ENCODE data around the gene FAM135A.
"Not testable (repeated sequence)": the region's sequence is repeated elsewhere in the genome, so short reads cannot be mapped to it uniquely, and the experiment has no call there.

The FAM135A gene

DNA sequence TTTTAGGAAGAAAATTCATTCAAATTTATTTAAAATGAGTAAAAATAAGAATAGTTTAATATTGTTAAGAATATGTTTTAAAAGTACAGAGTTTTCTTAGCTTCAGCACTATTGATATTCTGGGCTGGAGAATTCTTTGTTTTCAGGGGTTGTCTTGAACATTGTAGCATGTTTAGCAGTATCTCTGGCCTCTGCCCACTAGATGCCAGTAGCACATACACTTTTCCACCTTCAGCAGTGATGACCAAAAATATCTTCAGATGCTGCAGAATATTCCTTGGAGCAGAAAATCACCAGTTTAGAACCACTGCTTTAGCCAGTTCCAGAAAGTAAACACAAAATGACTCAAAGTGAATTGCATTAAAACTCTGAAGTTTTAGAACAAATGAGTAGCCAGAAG, 134.0 kb downstream of the FAM135A start:
- H3K4me1 ChIP-seq (ENCODE audit: control insufficient read depth, insufficient read depth, low read length, poor library complexity, severe bottlenecking) = no peaks in the 10 kb centered on the region
- H3K27ac ChIP-seq (ENCODE audit: low read depth, low read length, severe bottlenecking) = no peak overlapping the region
- no peaks in the 10 kb centered on the region for H3K9me3 ChIP-seq (ENCODE audit: control insufficient read depth, low read length)
- no peaks in the 10 kb centered on the region for H3K36me3 ChIP-seq (ENCODE audit: control insufficient read depth, insufficient read depth, low read length)
- no peak overlapping the region for H3K4me3 ChIP-seq (ENCODE audit: extremely low read depth, insufficient read depth, low read length, poor library complexity, severe bottlenecking)

DNA sequence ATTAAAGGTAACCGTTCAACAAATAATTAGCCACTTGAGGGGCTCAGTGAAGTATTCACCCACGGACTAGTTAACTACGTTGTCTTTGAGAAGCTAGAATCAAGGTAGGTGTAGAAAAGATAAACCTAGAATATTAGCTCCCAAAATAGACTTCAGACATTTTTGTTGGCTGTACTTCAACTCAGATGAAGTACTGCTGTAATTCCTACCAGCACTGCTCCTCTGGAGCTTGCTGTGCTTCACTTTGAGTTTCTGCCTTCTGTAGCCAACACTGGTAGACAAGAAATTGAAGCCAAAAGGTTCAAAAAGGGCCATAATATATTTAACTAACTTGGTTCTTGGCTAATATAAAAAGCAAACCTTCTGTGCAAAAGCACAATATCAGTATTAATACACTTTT, 134.6 kb downstream of the FAM135A start:
- Histone ChIP-seq H3K36me3 (ENCODE audit: control insufficient read depth, insufficient read depth, low read length) (no peaks in the 10 kb centered on the region), H3K4me3 (ENCODE audit: extremely low read depth, insufficient read depth, low read length, poor library complexity, severe bottlenecking) (no peak overlapping the region), H3K9me3 (ENCODE audit: control insufficient read depth, low read length) (no peaks in the 10 kb centered on the region), H3K27ac (ENCODE audit: low read depth, low read length, severe bottlenecking) (no peak overlapping the region), H3K4me1 (ENCODE audit: control insufficient read depth, insufficient read depth, low read length, poor library complexity, severe bottlenecking) (no peaks in the 10 kb centered on the region)
- no CpG with 5 or more reads among the region's 3 CpGs for WGBS, 2 experiments (ENCODE audit: insufficient coverage in 2 of 2)

DNA sequence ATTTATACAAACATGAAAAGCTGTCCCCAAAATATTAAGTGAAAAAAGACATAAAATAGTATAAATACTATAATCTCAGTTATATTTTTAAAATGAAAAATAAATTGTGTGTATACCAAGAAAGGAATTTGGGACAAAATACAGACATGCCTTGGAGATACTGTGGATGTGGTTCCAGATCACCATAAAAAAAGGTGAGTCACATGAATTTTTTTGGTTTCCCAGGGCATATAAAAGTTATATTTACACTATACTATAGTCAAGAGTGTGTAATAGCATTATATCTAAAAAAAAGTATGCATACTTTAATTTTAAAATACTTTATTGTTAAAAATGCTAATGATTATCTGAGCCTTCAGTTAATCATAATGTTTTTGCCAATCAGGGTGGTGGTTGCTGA, 136.0 kb downstream of the FAM135A start:
- H3K27ac ChIP-seq (ENCODE audit: low read depth, low read length, severe bottlenecking) = no peak overlapping the region
- H3K4me1 ChIP-seq (ENCODE audit: control insufficient read depth, insufficient read depth, low read length, poor library complexity, severe bottlenecking) = no peaks in the 10 kb centered on the region
- H3K4me3 ChIP-seq (ENCODE audit: extremely low read depth, insufficient read depth, low read length, poor library complexity, severe bottlenecking) = no peak overlapping the region
- H3K36me3 ChIP-seq (ENCODE audit: control insufficient read depth, insufficient read depth, low read length) = no peaks in the 10 kb centered on the region
- H3K9me3 ChIP-seq (ENCODE audit: control insufficient read depth, low read length) = no peaks in the 10 kb centered on the region

DNA sequence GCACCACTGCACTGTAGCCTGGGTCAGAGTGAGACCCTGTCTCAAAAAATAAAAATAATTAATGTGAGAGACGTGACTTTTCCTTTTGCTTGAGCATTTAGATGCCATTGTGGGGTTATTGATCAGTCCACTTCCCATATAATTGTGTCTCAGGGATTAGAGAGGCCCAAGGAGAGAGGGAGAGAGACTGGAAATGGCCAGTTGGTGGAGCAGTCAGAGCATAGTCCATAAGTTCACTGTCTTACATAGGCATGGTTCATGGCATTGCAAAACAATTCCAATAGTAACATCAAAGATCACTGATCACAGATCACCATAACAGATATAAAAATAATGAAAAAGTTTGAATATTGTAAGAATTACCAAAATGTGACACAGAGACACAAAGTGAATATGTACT, 138.3 kb downstream of the FAM135A start:
- 60% methylated on average over 1 of the region's 1 CpG; no CpG with 5 or more reads in 1 of the 2 experiments for WGBS, 2 experiments (ENCODE audit: insufficient coverage in 2 of 2)

DNA sequence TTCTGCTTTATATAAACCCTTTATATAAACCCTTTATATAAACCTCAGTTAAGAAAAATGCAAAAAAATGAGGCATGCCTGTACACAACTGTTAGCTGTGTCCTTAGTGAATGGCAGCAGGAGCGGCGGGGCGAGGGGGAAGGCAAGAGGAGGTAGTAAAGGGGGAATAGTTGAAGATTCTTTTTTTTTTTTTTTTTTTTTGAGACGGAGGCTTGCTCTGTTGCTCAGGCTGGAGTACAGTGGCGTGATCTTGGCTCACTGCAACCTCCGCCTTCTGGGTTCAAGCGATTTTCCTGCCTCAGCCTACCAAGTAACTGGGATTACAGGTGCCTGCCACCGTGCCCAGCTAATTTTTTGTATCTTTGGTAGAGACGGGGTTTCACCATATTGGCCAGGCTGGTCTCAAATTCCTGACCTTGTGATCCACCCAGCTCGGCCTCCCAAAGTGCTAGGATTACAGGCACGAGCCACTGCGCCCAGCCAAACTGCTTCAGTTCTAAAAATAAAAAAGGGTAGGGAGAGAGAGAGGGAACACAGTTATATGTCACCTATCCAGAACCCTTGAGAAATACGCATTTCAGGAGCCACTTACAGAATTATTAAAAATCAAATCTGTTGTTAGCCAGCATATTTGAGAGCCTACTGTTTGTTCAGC, 139.1 kb downstream of the FAM135A start:
- 92 to 100% methylated on average over 4 to 7 of the region's 13 CpGs for WGBS, 2 experiments (ENCODE audit: insufficient coverage in 2 of 2)
- not testable (repeated sequence) for H3K36me3 ChIP-seq (ENCODE audit: control insufficient read depth, insufficient read depth, low read length); H3K27ac ChIP-seq (ENCODE audit: low read depth, low read length, severe bottlenecking); H3K4me1 ChIP-seq (ENCODE audit: control insufficient read depth, insufficient read depth, low read length, poor library complexity, severe bottlenecking); H3K4me3 ChIP-seq (ENCODE audit: extremely low read depth, insufficient read depth, low read length, poor library complexity, severe bottlenecking); H3K9me3 ChIP-seq (ENCODE audit: control insufficient read depth, low read length)

More for the DNA sequence above, 138.3 kb downstream of the FAM135A start:
- Histone ChIP-seq H3K27ac (ENCODE audit: low read depth, low read length, severe bottlenecking) (no peak overlapping the region), H3K9me3 (ENCODE audit: control insufficient read depth, low read length) (no peaks in the 10 kb centered on the region), H3K4me1 (ENCODE audit: control insufficient read depth, insufficient read depth, low read length, poor library complexity, severe bottlenecking) (no peaks in the 10 kb centered on the region), H3K4me3 (ENCODE audit: extremely low read depth, insufficient read depth, low read length, poor library complexity, severe bottlenecking) (no peak overlapping the region), H3K36me3 (ENCODE audit: control insufficient read depth, insufficient read depth, low read length) (no peaks in the 10 kb centered on the region)

DNA sequence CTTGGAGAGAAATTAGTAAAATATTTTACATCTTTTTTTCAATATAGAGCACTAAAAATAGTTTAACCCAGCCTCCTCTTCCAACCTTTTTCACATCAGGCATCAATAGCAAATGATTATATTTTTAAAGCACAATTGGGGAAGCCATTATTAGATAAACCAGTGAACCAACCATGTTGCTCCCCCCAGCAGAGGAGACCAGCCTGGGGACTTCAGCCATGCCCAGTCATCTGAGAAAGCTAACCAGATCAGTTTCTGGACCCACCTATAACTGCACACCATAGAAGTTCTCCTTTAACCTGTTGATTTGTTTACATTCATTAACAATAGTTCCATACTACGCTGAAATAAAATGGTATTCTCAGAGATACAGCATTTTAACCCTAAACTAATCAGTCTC, 139.7 kb downstream of the FAM135A start:
- Histone ChIP-seq H3K36me3 (ENCODE audit: control insufficient read depth, insufficient read depth, low read length) (no peaks in the 10 kb centered on the region), H3K9me3 (ENCODE audit: control insufficient read depth, low read length) (no peaks in the 10 kb centered on the region), H3K4me3 (ENCODE audit: extremely low read depth, insufficient read depth, low read length, poor library complexity, severe bottlenecking) (no peak overlapping the region), H3K4me1 (ENCODE audit: control insufficient read depth, insufficient read depth, low read length, poor library complexity, severe bottlenecking) (no peaks in the 10 kb centered on the region), H3K27ac (ENCODE audit: low read depth, low read length, severe bottlenecking) (no peak overlapping the region)
- 86 to 100% methylated on average over 1 of the region's 1 CpG for WGBS, 2 experiments (ENCODE audit: insufficient coverage in 2 of 2)

DNA sequence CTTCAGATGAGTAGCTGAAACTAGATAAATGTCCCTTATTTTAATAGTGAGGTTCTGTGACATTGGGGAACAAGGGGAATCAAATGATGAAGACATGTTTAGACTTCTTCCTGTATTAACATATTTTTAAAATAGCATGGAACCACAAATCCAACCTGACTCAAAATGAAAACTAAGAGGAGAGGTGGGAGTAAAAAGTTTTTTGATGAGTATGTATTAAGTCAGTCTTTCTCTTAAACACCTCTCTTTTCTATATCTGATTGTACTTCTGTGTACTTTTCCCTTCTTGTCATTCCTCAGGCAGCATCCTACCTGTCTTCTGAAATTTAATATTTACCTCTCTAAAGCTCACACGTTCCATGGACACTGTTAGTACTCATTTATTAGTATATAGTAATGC, 144.7 kb downstream of the FAM135A start:
- Histone ChIP-seq H3K36me3 (ENCODE audit: control insufficient read depth, insufficient read depth, low read length) (no peaks in the 10 kb centered on the region), H3K27ac (ENCODE audit: low read depth, low read length, severe bottlenecking) (no peak overlapping the region), H3K4me1 (ENCODE audit: control insufficient read depth, insufficient read depth, low read length, poor library complexity, severe bottlenecking) (no peaks in the 10 kb centered on the region), H3K4me3 (ENCODE audit: extremely low read depth, insufficient read depth, low read length, poor library complexity, severe bottlenecking) (no peak overlapping the region), H3K9me3 (ENCODE audit: control insufficient read depth, low read length) (no peaks in the 10 kb centered on the region)
- no CpG with 5 or more reads among the region's 1 CpG for WGBS, 2 experiments (ENCODE audit: insufficient coverage in 2 of 2)

DNA sequence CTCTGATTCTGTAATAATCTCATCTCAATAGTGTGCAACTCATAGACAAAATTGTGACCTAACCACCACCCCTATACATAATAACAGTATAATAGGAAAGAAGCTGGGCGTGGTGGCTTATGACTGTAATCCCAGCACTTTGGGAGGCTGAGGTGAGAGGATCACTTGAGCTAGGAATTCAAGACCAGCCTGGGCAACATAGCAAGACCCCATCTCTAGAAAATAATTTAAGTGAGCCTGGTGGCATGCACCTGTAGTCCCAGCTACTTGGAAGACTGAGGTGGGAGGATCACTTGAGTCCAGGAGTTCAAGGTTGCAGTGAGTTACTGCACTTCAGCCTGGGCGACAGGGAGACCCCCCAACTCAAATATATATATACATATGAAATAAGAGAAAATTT, 149.1 kb downstream of the FAM135A start:
- H3K4me3 ChIP-seq (ENCODE audit: extremely low read depth, insufficient read depth, low read length, poor library complexity, severe bottlenecking); H3K9me3 ChIP-seq (ENCODE audit: control insufficient read depth, low read length); H3K4me1 ChIP-seq (ENCODE audit: control insufficient read depth, insufficient read depth, low read length, poor library complexity, severe bottlenecking); H3K27ac ChIP-seq (ENCODE audit: low read depth, low read length, severe bottlenecking); H3K36me3 ChIP-seq (ENCODE audit: control insufficient read depth, insufficient read depth, low read length): not testable (repeated sequence)
- WGBS, 2 experiments (ENCODE audit: insufficient coverage in 2 of 2) = no CpG with 5 or more reads among the region's 2 CpGs

DNA sequence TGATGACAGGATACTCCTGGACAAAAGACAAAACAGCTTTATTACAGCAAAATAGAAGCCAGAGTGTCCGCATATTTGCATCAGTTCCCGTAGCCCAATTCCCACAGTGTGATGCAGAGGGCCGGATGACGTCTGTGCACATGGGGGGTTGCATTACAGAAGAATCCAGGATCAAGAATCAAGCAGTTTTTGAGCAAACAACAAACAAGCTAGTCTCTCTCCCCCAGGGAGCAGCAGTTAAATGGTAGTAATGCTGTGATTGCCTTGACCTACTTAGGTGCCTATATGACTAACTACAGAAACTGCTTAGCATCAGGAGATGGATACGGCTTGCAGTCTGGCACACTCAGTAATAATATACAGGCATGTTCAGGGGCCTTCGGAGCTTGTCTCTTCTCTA, 150.2 kb downstream of the FAM135A start:
- Histone ChIP-seq H3K4me3 (ENCODE audit: extremely low read depth, insufficient read depth, low read length, poor library complexity, severe bottlenecking) (no peak overlapping the region), H3K27ac (ENCODE audit: low read depth, low read length, severe bottlenecking) (no peak overlapping the region), H3K36me3 (ENCODE audit: control insufficient read depth, insufficient read depth, low read length) (peaks cover 5% of the 10 kb centered on the region), H3K9me3 (ENCODE audit: control insufficient read depth, low read length) (peaks cover 2% of the 10 kb centered on the region), H3K4me1 (ENCODE audit: control insufficient read depth, insufficient read depth, low read length, poor library complexity, severe bottlenecking) (no peaks in the 10 kb centered on the region)
- 68 to 91% methylated on average over 4 of the region's 6 CpGs for WGBS, 2 experiments (ENCODE audit: insufficient coverage in 2 of 2)

DNA sequence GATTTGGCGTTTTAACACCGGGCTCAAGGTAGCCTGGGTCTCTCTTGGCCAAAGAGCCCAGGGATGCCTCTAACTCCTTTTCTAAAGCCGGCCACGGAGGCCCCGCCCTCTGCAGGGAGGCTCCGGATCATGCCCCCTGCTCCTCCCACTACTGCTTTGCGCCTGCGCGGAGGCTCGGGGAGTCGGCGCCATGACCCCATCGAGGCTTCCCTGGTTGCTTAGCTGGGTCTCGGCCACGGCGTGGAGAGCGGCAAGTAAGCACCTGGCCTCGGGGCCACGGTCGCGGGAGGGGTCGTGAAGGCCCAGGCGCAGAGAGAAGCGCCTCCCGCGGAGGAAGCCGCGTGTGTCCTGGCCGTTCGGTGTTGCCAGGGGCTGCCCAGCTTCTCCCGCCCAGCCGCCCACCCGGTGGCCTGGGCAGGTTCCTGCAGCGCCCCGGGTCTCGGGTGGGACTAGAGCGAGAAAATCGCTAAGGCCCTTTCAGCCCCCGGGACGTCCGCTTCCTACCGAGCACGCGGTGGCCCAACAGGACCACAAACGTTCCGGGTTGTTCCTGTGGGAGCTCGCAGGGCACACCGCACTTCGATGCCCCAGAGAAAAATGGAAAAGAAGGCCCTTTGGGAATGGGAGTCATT, 153.6 kb downstream of the FAM135A start, which contains the start of gene SDHAF4:
TSS of gene SDHAF4 (plus strand) at position 180 of the 632 bp plus-strand sequence. CDS start at position 191, 11 bp downstream.
- WGBS, 2 experiments (ENCODE audit: insufficient coverage in 2 of 2) = 1% methylated on average over 34 to 38 of the region's 49 CpGs
- H3K4me1 ChIP-seq (ENCODE audit: control insufficient read depth, insufficient read depth, low read length, poor library complexity, severe bottlenecking) = no peaks in the 10 kb centered on the region
- peak within 1 kb of the TSS; percentile 72 for H3K4me3 ChIP-seq (ENCODE audit: extremely low read depth, insufficient read depth, low read length, poor library complexity, severe bottlenecking)
- peak within 1 kb of the TSS; percentile 54 for H3K27ac ChIP-seq (ENCODE audit: low read depth, low read length, severe bottlenecking)
- H3K36me3 ChIP-seq (ENCODE audit: control insufficient read depth, insufficient read depth, low read length) = peaks cover 11% of the 10 kb centered on the region
- peaks cover 4% of the 10 kb centered on the region for H3K9me3 ChIP-seq (ENCODE audit: control insufficient read depth, low read length)

DNA sequence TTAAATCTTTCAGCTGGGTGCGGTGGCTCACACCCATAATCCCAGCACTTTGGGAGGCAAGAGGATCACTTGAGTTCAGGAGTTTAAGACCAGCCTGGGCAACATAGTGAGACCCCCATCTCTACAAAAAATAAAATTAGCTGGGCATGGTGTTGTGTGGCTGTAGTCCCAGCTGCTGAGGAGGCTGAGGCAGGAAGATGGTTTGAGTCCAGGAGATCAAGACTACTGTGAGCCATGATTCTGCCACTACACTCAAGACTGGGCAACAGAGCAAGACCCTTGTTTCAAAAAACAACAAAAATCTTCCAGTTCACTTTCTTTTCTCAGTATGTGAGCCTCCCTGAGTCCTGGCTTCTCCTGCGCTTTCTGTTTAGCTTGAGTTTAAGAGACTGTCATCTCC, 161.3 kb downstream of the FAM135A start:
- Histone ChIP-seq H3K9me3 (ENCODE audit: control insufficient read depth, low read length) (no peaks in the 10 kb centered on the region), H3K4me3 (ENCODE audit: extremely low read depth, insufficient read depth, low read length, poor library complexity, severe bottlenecking) (no peak overlapping the region), H3K4me1 (ENCODE audit: control insufficient read depth, insufficient read depth, low read length, poor library complexity, severe bottlenecking) (no peaks in the 10 kb centered on the region), H3K27ac (ENCODE audit: low read depth, low read length, severe bottlenecking) (no peak overlapping the region), H3K36me3 (ENCODE audit: control insufficient read depth, insufficient read depth, low read length) (no peaks in the 10 kb centered on the region)
- 92 to 100% methylated on average over 1 of the region's 2 CpGs for WGBS, 2 experiments (ENCODE audit: insufficient coverage in 2 of 2)
